CD4-positive, alpha-beta T cell (primary cell): ENCODE data around the gene TAS1R1. TPM values are rescaled to one million over a fixed set of nuclear protein-coding genes. Genes with fewer than 3 reads are reported as not detected.

Experiments
- ATAC-seq: fragments of 200-7000 bp; cut with Tn5 transposase; one replicate; pipeline ENCODE4 v1.10.0; 2022; ENCODE audit warnings: mild to moderate bottlenecking; ENCODE audit not compliant: poor library complexity
- CTCF ChIA-PET: fragments of 350-600 bp; sonication (Branson Sonifier 250); formaldehyde crosslinking; loops from one replicate; lab custom pipeline; 2021; ENCODE audit warnings: antibody characterized with exemption, inconsistent platforms; lab: Charles Lee
- POLR2A ChIA-PET: fragments of 350-600 bp; sonication (Branson Sonifier 250); formaldehyde crosslinking; loops from one replicate; lab custom pipeline; 2021; ENCODE audit warnings: antibody characterized with exemption, inconsistent platforms; lab: Charles Lee
- DNase-seq, 14 experiments: peaks; one replicate each; pipeline ENCODE4 v3.0.0-alpha.2; 2013 to 2020; ENCODE audit warnings: mixed read lengths in 2 of 14
- H3K27ac ChIP-seq, 2 donors: one replicate each; pipeline versions ENCODE4 v1.5.1 to v1.7.0; 2013; ENCODE audit warnings: low read length in 2 of 2, low read depth in 1 of 2, mild to moderate bottlenecking in 1 of 2
- H3K27me3 ChIP-seq, 2 experiments: 1 replicate in 1 of 2; 2 replicates in 1 of 2; pipeline versions ENCODE4 v1.6.1 to v1.7.0; 2013; ENCODE audit warnings: low read length in 2 of 2, control low read depth in 1 of 2, mild to moderate bottlenecking in 1 of 2, moderate library complexity in 1 of 2; ENCODE audit not compliant: insufficient read depth in 2 of 2, control insufficient read depth in 1 of 2
- H3K36me3 ChIP-seq: one replicate; pipeline ENCODE4 v1.6.1; 2013; ENCODE audit warnings: low read length, control low read depth; ENCODE audit not compliant: insufficient read depth
- H3K4me1 ChIP-seq: one replicate; pipeline ENCODE4 v1.6.1; 2013; ENCODE audit warnings: low read length, control low read depth; ENCODE audit not compliant: insufficient read depth
- H3K4me3 ChIP-seq: one replicate; pipeline ENCODE4 v1.5.1; 2013; ENCODE audit warnings: mild to moderate bottlenecking, low read length, moderate library complexity
- H3K9me3 ChIP-seq, 2 experiments: 1 replicate in 1 of 2; 2 replicates in 1 of 2; pipeline versions ENCODE4 v1.6.1 to v1.7.0; 2013; ENCODE audit warnings: low read length in 2 of 2, mild to moderate bottlenecking in 2 of 2, control low read depth in 1 of 2, moderate library complexity in 1 of 2; ENCODE audit not compliant: control insufficient read depth in 1 of 2, insufficient read depth in 1 of 2
- H3K27ac Mint-ChIP-seq: one replicate; pipeline ENCODE4 v1.8.0; 2020; ENCODE audit warnings: mixed read lengths
- H3K27me3 Mint-ChIP-seq: one replicate; pipeline ENCODE4 v1.8.0; 2021; ENCODE audit warnings: mixed read lengths
- H3K36me3 Mint-ChIP-seq: one replicate; pipeline ENCODE4 v1.8.0; 2021; ENCODE audit warnings: low read depth, mixed read lengths
- H3K4me1 Mint-ChIP-seq: one replicate; pipeline ENCODE4 v1.8.0; 2021; ENCODE audit warnings: low read depth, mixed read lengths
- H3K4me3 Mint-ChIP-seq: one replicate; pipeline ENCODE4 v1.8.0; 2020; ENCODE audit warnings: mild to moderate bottlenecking, mixed read lengths
- H3K9me3 Mint-ChIP-seq: one replicate; pipeline ENCODE4 v1.8.0; 2020; ENCODE audit warnings: mixed read lengths
- CTCF ChIP-seq: fragments of 200-600 bp; IDR thresholded peaks from one replicate; pipeline ENCODE4 v1.8.0; 2022; ENCODE audit warnings: antibody characterized with exemption, mild to moderate bottlenecking
- intact Hi-C, 2 experiments: fragments of 100-400 bp; cut with DNase I in 1 of 2; cut with micrococcal nuclease in 1 of 2; formaldehyde crosslinking; loops; one replicate each; pipeline versions ENCODE4 v1.15.1 to v1.9.0; 2023 to 2025; cut with DNase I, micrococcal nuclease
- total RNA-seq, 174 experiments: library from RNA in 2 of 174; stranded (reverse) in 2 of 174; gene quantifications; one replicate each; pipeline ENCODE4 v1.2.3 and lab custom pipeline; 2021 to 2026

The TAS1R1 gene
- total RNA-seq, 2 experiments from 2014 or later: not detected

GRCh38 chr1:6560267-6560666 is 5.2 kb downstream of the TAS1R1 start:
- intact Hi-C loops: no loop called here
- no peaks in the 10 kb centered on the region for H3K9me3 Mint-ChIP-seq
- no peaks in the 10 kb centered on the region for H3K27me3 Mint-ChIP-seq
- POLR2A ChIA-PET: no interaction called here
- no peaks in the 10 kb centered on the region for H3K36me3 Mint-ChIP-seq
- H3K4me3 ChIP-seq: no peak overlapping the region
- DNase-seq (no peak), ATAC-seq (no peak)
- no peaks in the 10 kb centered on the region for H3K27me3 ChIP-seq
- no peaks in the 10 kb centered on the region for H3K9me3 ChIP-seq
- H3K4me1 Mint-ChIP-seq: no peaks in the 10 kb centered on the region
- H3K36me3 ChIP-seq: no peaks in the 10 kb centered on the region
- peaks cover under 1% of the 10 kb centered on the region for H3K4me1 ChIP-seq
- no peak overlapping the region for H3K27ac Mint-ChIP-seq
- no peak overlapping the region for H3K27ac ChIP-seq
- CTCF ChIA-PET: no interaction called here
- no peak for TF ChIP-seq CTCF
- no peak overlapping the region for H3K4me3 Mint-ChIP-seq

GRCh38 chr1:6569033-6569432 is 13.9 kb downstream of the TAS1R1 start:
- ChIA-PET POLR2A (no interaction called here), CTCF (no interaction called here)
- Histone ChIP-seq H3K4me3 (no peak overlapping the region), H3K36me3 (no peaks in the 10 kb centered on the region), H3K9me3 (peaks cover 0 to 9% of the 10 kb centered on the region in 2 experiments), H3K27me3 (no peaks in the 10 kb centered on the region), H3K4me1 (no peaks in the 10 kb centered on the region), H3K27ac (no peak overlapping the region)
- intact Hi-C loops: no loop called here
- H3K4me3 Mint-ChIP-seq: no peak overlapping the region
- H3K27ac Mint-ChIP-seq: no peak overlapping the region
- TF ChIP-seq CTCF: no peak
- H3K27me3 Mint-ChIP-seq: no peaks in the 10 kb centered on the region
- DNase-seq: no peak
- no peaks in the 10 kb centered on the region for H3K4me1 Mint-ChIP-seq
- H3K36me3 Mint-ChIP-seq: no peaks in the 10 kb centered on the region
- no peak for ATAC-seq
- peaks cover 3% of the 10 kb centered on the region for H3K9me3 Mint-ChIP-seq

GRCh38 chr1:6570100-6570499 is 15.0 kb downstream of the TAS1R1 start:
- intact Hi-C loops: no loop called here
- ChIA-PET POLR2A (no interaction called here), CTCF (no interaction called here)

More at GRCh38 chr1:6570100-6570499, 15.0 kb downstream of the TAS1R1 start:
- H3K4me1 Mint-ChIP-seq: no peaks in the 10 kb centered on the region
- Histone ChIP-seq H3K4me1 (no peaks in the 10 kb centered on the region), H3K4me3 (no peak overlapping the region), H3K27ac (no peak overlapping the region), H3K27me3 (peaks cover 0 to 3% of the 10 kb centered on the region in 2 experiments), H3K36me3 (no peaks in the 10 kb centered on the region), H3K9me3 (peaks cover 0 to 9% of the 10 kb centered on the region in 2 experiments)
- no peak for DNase-seq
- no peak overlapping the region for H3K4me3 Mint-ChIP-seq
- no peaks in the 10 kb centered on the region for H3K36me3 Mint-ChIP-seq
- no peak overlapping the region for H3K27ac Mint-ChIP-seq
- H3K27me3 Mint-ChIP-seq: no peaks in the 10 kb centered on the region
- no peak for ATAC-seq
- peaks cover 3% of the 10 kb centered on the region for H3K9me3 Mint-ChIP-seq
- TF ChIP-seq CTCF: no peak
